H9 (cell line): ENCODE results near the gene TMEM92. TPM values are rescaled to one million over a fixed set of nuclear protein-coding genes. Genes with fewer than 3 reads are reported as not detected.

Experiments
- DNase-seq: peaks from one replicate; pipeline ENCODE4 v3.0.0-alpha.2; 2017
- H2AFZ ChIP-seq: one replicate; pipeline ENCODE4 v1.6.1; 2013; ENCODE audit warnings: mild to moderate bottlenecking, low read length, control low read depth, moderate library complexity
- H2AK5ac ChIP-seq: 2 replicates; pipeline ENCODE4 v1.6.1; 2013; ENCODE audit warnings: low read length, control low read depth, mixed read lengths; ENCODE audit not compliant: insufficient read length
- H2BK120ac ChIP-seq: one replicate; pipeline ENCODE4 v1.6.1; 2013; ENCODE audit warnings: low read depth, mild to moderate bottlenecking, low read length, control low read depth, inconsistent platforms; ENCODE audit not compliant: poor library complexity, severe bottlenecking
- H2BK12ac ChIP-seq: 2 replicates; pipeline ENCODE4 v1.6.1; 2013; ENCODE audit warnings: low read length, control low read depth, mixed read lengths, low read depth; ENCODE audit not compliant: insufficient read length
- H2BK15ac ChIP-seq: 2 replicates; pipeline ENCODE4 v1.6.1; 2013; ENCODE audit warnings: low read depth, low read length, control low read depth
- H2BK20ac ChIP-seq: one replicate; pipeline ENCODE4 v1.6.1; 2013; ENCODE audit warnings: low read depth, mild to moderate bottlenecking, low read length, control low read depth, inconsistent platforms; ENCODE audit not compliant: poor library complexity, severe bottlenecking
- H2BK5ac ChIP-seq: 2 replicates; pipeline ENCODE4 v1.6.1; 2013; ENCODE audit warnings: low read length, control low read depth, mixed read lengths; ENCODE audit not compliant: insufficient read length
- H3K14ac ChIP-seq: 2 replicates; pipeline ENCODE4 v1.6.1; 2013; ENCODE audit warnings: low read length, control low read depth; ENCODE audit not compliant: insufficient read depth
- H3K18ac ChIP-seq: 2 replicates; pipeline ENCODE4 v1.6.1; 2013; ENCODE audit warnings: low read depth, mild to moderate bottlenecking, mixed read lengths, low read length, control low read depth; ENCODE audit not compliant: insufficient read length
- H3K23ac ChIP-seq: 2 replicates; pipeline ENCODE4 v1.6.1; 2013; ENCODE audit warnings: low read length, control low read depth, mixed read lengths, low read depth; ENCODE audit not compliant: insufficient read length
- H3K23me2 ChIP-seq: 2 replicates; pipeline ENCODE4 v1.6.1; 2013; ENCODE audit warnings: low read depth, mild to moderate bottlenecking, mixed read lengths, low read length, control low read depth; ENCODE audit not compliant: insufficient read length, poor library complexity, severe bottlenecking
- H3K27ac ChIP-seq: 2 replicates; pipeline ENCODE4 v1.5.1; 2013; ENCODE audit warnings: low read length, control low read depth, mixed read lengths, low read depth; ENCODE audit not compliant: insufficient read length
- H3K27me3 ChIP-seq: 2 replicates; pipeline ENCODE4 v1.6.1; 2013; ENCODE audit warnings: low read length, control low read depth, inconsistent platforms; ENCODE audit not compliant: insufficient read depth
- H3K4ac ChIP-seq: 2 replicates; pipeline ENCODE4 v1.6.1; 2013; ENCODE audit warnings: low read depth, mild to moderate bottlenecking, control low read depth, inconsistent platforms, low read length, moderate library complexity
- H3K4me1 ChIP-seq: 2 replicates; pipeline ENCODE4 v1.6.1; 2013; ENCODE audit warnings: low read length, control low read depth, inconsistent platforms; ENCODE audit not compliant: insufficient read depth
- H3K4me2 ChIP-seq: 2 replicates; pipeline ENCODE4 v1.6.1; 2013; ENCODE audit warnings: low read length, control low read depth, mixed read lengths; ENCODE audit not compliant: insufficient read length, insufficient read depth
- H3K56ac ChIP-seq: 2 replicates; pipeline ENCODE4 v1.6.1; 2013; ENCODE audit warnings: low read depth, mild to moderate bottlenecking, mixed read lengths, low read length, control low read depth; ENCODE audit not compliant: insufficient read length
- H3K79me1 ChIP-seq: 2 replicates; pipeline ENCODE4 v1.6.1; 2013; ENCODE audit warnings: low read depth, mild to moderate bottlenecking, moderate library complexity, low read length, control low read depth, inconsistent platforms; ENCODE audit not compliant: insufficient read depth, poor library complexity, severe bottlenecking
- H3K79me2 ChIP-seq: 2 replicates; pipeline ENCODE4 v1.6.1; 2013; ENCODE audit warnings: low read length, control low read depth, inconsistent platforms; ENCODE audit not compliant: insufficient read depth
- H3K9ac ChIP-seq: 2 replicates; pipeline ENCODE4 v1.6.1; 2013; ENCODE audit warnings: low read length, control low read depth, mixed read lengths; ENCODE audit not compliant: insufficient read length; ENCODE audit errors: extremely low read depth
- H3K9me3 ChIP-seq: one replicate; pipeline ENCODE4 v1.6.1; 2013; ENCODE audit warnings: low read depth, low read length, inconsistent platforms; ENCODE audit not compliant: control insufficient read depth
- H3T11ph ChIP-seq: one replicate; pipeline ENCODE4 v1.6.1; 2013; ENCODE audit warnings: mild to moderate bottlenecking, low read length, control low read depth, inconsistent platforms
- H4K20me1 ChIP-seq: one replicate; pipeline ENCODE4 v1.6.1; 2013; ENCODE audit not compliant: control insufficient read depth, insufficient read length, insufficient read depth
- H4K5ac ChIP-seq: 2 replicates; pipeline ENCODE4 v1.6.1; 2013; ENCODE audit warnings: low read depth, mild to moderate bottlenecking, mixed read lengths, low read length, control low read depth; ENCODE audit not compliant: insufficient read length
- H4K8ac ChIP-seq: replicated peaks from 2 replicates; pipeline ENCODE4 v1.6.1; 2013; ENCODE audit warnings: low read length, control low read depth, mixed read lengths, low read depth; ENCODE audit not compliant: insufficient read length
- H4K91ac ChIP-seq: 2 replicates; pipeline ENCODE4 v1.6.1; 2013; ENCODE audit warnings: low read depth, mild to moderate bottlenecking, moderate library complexity, mixed read lengths, low read length, control low read depth; ENCODE audit not compliant: insufficient read length
- H3K27ac Mint-ChIP-seq, 3 experiments: 2 replicates in 2 of 3; 3 replicates in 1 of 3; pipeline ENCODE4 v1.8.0; 2020 to 2021; ENCODE audit warnings: mixed read lengths in 3 of 3, mild to moderate bottlenecking in 1 of 3, moderate library complexity in 1 of 3
- H3K27me3 Mint-ChIP-seq: 2 replicates; pipeline ENCODE4 v1.8.0; 2021; ENCODE audit warnings: low read depth, mild to moderate bottlenecking, moderate library complexity, mixed read lengths
- H3K36me3 Mint-ChIP-seq, 3 experiments: 2 replicates in 2 of 3; 3 replicates in 1 of 3; pipeline ENCODE4 v1.8.0; 2020 to 2021; ENCODE audit warnings: low read depth in 3 of 3, mixed read lengths in 3 of 3; ENCODE audit not compliant: insufficient read depth in 1 of 3
- H3K4me1 Mint-ChIP-seq, 2 experiments: 2 replicates each; pipeline ENCODE4 v1.8.0; 2020; ENCODE audit warnings: mixed read lengths in 2 of 2
- H3K4me3 Mint-ChIP-seq, 2 experiments: 2 replicates in 1 of 2; 3 replicates in 1 of 2; pipeline ENCODE4 v1.8.0; 2020 to 2021; ENCODE audit warnings: mild to moderate bottlenecking in 2 of 2, mixed read lengths in 2 of 2, moderate library complexity in 1 of 2
- H3K9me3 Mint-ChIP-seq, 2 experiments: 2 replicates in 1 of 2; 3 replicates in 1 of 2; pipeline ENCODE4 v1.8.0; 2020; ENCODE audit warnings: mild to moderate bottlenecking in 2 of 2, mixed read lengths in 2 of 2, moderate library complexity in 1 of 2
- WGBS: extraction: QIAGEN DNeasy Blood & Tissue Kit; methylation state at CpG from one replicate; pipeline ENCODE4 v1.1.7; 2013; ENCODE audit warnings: missing lambda C conversion rate, low lambda C conversion rate, mixed read lengths; ENCODE audit not compliant: insufficient read length; ENCODE audit errors: extremely low coverage; 5-methylcytosine and 5-hydroxymethylcytosine counted together
- total RNA-seq: library from RNA; stranded (reverse); gene quantifications from 2 replicates; pipeline ENCODE4 v1.2.1, GENCODE V29; 2021
- TF ChIP-seq, protein P1 (sequence below): fragments of 200-600 bp; sonication (generic); conservative IDR thresholded peaks from 3 replicates; pipeline ENCODE4 v1.8.0; 2021; ENCODE audit warnings: antibody characterized with exemption, mild to moderate bottlenecking

The TMEM92 gene
- total RNA-seq, 1 experiment from 2014 or later: 10.9 TPM

- H3K36me3 Mint-ChIP-seq: no peaks in the 10 kb centered on the region; a peak in 1 of 7 replicates
- no peak overlapping the region for H2BK15ac ChIP-seq
- no peaks in the 10 kb centered on the region for H3K9me3 ChIP-seq
- H3K27me3 ChIP-seq: no peaks in the 10 kb centered on the region
- H4K8ac ChIP-seq: no peak overlapping the region
- H3K9ac ChIP-seq: no peak overlapping the region
- no peak overlapping the region for H3K27ac ChIP-seq
- no peak overlapping the region for H2BK12ac ChIP-seq
- no peak overlapping the region for H3T11ph ChIP-seq
- H3K23me2 ChIP-seq: no peaks in the 10 kb centered on the region
- no peak overlapping the region for H2BK120ac ChIP-seq
- WGBS: no CpG with 5 or more reads among the region's 2 CpGs
- H4K91ac ChIP-seq: no peak overlapping the region
- DNase-seq: no peak
- no peak overlapping the region for H2BK20ac ChIP-seq
- no peaks in the 10 kb centered on the region for H3K4me1 ChIP-seq
- TF ChIP-seq, protein P1, sequence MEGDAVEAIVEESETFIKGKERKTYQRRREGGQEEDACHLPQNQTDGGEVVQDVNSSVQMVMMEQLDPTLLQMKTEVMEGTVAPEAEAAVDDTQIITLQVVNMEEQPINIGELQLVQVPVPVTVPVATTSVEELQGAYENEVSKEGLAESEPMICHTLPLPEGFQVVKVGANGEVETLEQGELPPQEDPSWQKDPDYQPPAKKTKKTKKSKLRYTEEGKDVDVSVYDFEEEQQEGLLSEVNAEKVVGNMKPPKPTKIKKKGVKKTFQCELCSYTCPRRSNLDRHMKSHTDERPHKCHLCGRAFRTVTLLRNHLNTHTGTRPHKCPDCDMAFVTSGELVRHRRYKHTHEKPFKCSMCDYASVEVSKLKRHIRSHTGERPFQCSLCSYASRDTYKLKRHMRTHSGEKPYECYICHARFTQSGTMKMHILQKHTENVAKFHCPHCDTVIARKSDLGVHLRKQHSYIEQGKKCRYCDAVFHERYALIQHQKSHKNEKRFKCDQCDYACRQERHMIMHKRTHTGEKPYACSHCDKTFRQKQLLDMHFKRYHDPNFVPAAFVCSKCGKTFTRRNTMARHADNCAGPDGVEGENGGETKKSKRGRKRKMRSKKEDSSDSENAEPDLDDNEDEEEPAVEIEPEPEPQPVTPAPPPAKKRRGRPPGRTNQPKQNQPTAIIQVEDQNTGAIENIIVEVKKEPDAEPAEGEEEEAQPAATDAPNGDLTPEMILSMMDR: no peak
- no peak overlapping the region for H3K4me2 ChIP-seq
- no peak overlapping the region for H4K5ac ChIP-seq
- H3K4me1 Mint-ChIP-seq: peaks cover 35 to 58% of the 10 kb centered on the region in 2 experiments
- H2AK5ac ChIP-seq: no peak overlapping the region
- H3K18ac ChIP-seq: no peak overlapping the region
- H3K79me2 ChIP-seq: no peaks in the 10 kb centered on the region
- H3K23ac ChIP-seq: no peak overlapping the region
- no peak overlapping the region for H3K27ac Mint-ChIP-seq
- no peaks in the 10 kb centered on the region for H3K9me3 Mint-ChIP-seq
- H3K4ac ChIP-seq: no peak overlapping the region
- no peak overlapping the region for H3K4me3 Mint-ChIP-seq
- no peaks in the 10 kb centered on the region for H4K20me1 ChIP-seq
- H2BK5ac ChIP-seq: no peak overlapping the region
- H3K79me1 ChIP-seq: no peaks in the 10 kb centered on the region
- H3K14ac ChIP-seq: no peak overlapping the region
- no peak overlapping the region for H2AFZ ChIP-seq
- no peak overlapping the region for H3K56ac ChIP-seq
- H3K27me3 Mint-ChIP-seq: peaks cover 22% of the 10 kb centered on the region
Measured at GRCh38 chr17:50265212-50265611, 9.1 kb upstream of the TMEM92 start.
